GM12872 (cell line): Measurements from ENCODE around the gene NOL4.

Source experiments
- CTCF ChIP-seq: IDR thresholded peaks from 3 replicates; pipeline ENCODE4 v1.5.1; 2011; ENCODE audit warnings: low read depth, mild to moderate bottlenecking, low read length, moderate library complexity; ENCODE audit not compliant: insufficient read depth

The NOL4 gene

GRCh38 chr18:34207344-34207851 is 17.3 kb downstream of the NOL4 start:
- TF ChIP-seq CTCF = no peak

DNA sequence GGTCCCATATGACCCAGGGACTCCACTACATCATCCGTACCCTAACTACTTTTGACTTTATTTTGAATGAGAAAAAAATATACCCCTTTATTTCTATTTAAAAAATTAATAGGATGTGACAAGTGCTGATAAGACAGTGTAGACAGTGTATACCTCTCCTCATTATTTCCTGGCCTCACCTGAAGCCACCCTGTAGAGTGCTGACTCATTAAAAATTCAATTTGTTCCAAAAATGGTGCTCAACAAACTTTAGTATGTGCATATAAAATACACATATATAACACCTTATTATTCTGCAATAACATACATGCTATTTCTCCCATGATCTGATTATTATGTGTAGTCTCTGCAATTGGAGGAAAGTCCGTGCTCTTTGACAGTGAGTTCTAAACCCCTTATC is 20.8 kb downstream of the NOL4 start:
- TF ChIP-seq CTCF = no peak

DNA sequence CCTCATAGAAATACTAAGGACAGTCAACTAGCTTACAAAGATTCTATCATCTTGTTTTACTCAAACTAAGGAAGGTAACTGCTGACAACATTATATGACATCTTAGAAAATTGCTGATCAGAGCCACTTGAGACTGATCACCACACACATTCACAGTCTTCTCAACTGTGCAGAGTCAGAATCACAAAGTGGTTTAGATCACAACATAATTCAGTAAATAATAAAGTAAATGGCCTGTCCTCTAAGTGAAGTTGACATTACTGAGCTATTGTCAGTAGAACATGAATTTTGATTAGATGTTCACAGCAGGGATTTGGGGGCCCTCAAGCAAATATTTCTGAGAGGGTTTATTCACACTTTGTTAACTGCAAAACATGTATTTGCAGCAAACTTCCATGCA is 28.5 kb downstream of the NOL4 start:
- TF ChIP-seq CTCF = no peak

DNA sequence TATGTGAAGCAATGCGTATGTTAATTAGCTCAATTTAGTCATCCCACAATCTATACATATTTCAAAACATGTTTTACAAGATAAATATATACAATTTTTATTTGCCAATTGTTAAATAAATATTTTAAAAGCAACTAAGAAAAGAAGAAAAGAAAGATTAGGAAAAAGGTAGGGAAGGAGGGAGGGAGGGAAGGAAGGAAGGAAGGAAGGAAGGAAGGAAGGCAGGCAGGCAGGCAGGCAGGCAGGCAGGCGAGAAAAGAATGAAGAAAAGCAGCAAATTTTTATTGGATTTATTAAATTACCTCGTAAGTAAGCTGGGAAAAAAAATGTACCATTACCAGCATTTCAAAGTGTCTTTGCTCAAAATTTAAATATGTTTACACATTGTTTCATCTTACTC is 30.5 kb downstream of the NOL4 start:
- TF ChIP-seq CTCF = no peak

- no peak for TF ChIP-seq CTCF
Observed at GRCh38 chr18:34189656-34190435, 34.9 kb downstream of the NOL4 start.
